H1 (cell line): Measurements from ENCODE around the gene OPALIN. TPM values are rescaled to one million over a fixed set of nuclear protein-coding genes. Genes with fewer than 3 reads are reported as not detected.

Source experiments
- ASH2L ChIP-seq: fragments of 200-600, 300-600 bp; sonication (generic); IDR thresholded peaks from one replicate; pipeline ENCODE4 v1.7.1; 2017; ENCODE audit warnings: low read length
- BCL11A ChIP-seq, 2 experiments: IDR thresholded peaks; one replicate each; pipeline ENCODE4 v1.6.1; 2011; ENCODE audit warnings: low read depth in 2 of 2, low read length in 2 of 2, mild to moderate bottlenecking in 2 of 2
- CBX8 ChIP-seq: fragments of 300-800, 300-1000 bp; sonication (generic); IDR thresholded peaks from 2 replicates; pipeline ENCODE4 v1.7.1; 2016; ENCODE audit warnings: low read depth, low read length, borderline replicate concordance
- CEBPB ChIP-seq: IDR thresholded peaks from 2 replicates; pipeline ENCODE4 v1.6.1; 2012; ENCODE audit warnings: low read depth, low read length
- CHD1 ChIP-seq: IDR thresholded peaks from 2 replicates; pipeline ENCODE4 v1.6.1; 2012; ENCODE audit warnings: low read depth, low read length, improper control_type of control experiment
- EGR1 ChIP-seq: IDR thresholded peaks from 2 replicates; pipeline ENCODE4 v1.6.1; 2011; ENCODE audit warnings: low read depth, low read length, borderline replicate concordance
- EZH2 ChIP-seq: fragments of 200-600 bp; sonication (generic); IDR thresholded peaks from 2 replicates; pipeline ENCODE4 v1.7.1; 2012; ENCODE audit warnings: low read depth, mild to moderate bottlenecking, moderate library complexity, low read length, inconsistent platforms; ENCODE audit not compliant: severe bottlenecking
- HDAC6 ChIP-seq: IDR thresholded peaks from one replicate; pipeline ENCODE4 v1.7.1; 2012; ENCODE audit warnings: low read depth, mild to moderate bottlenecking, inconsistent platforms, low read length, moderate library complexity
- JUN ChIP-seq: IDR thresholded peaks from 2 replicates; pipeline ENCODE4 v1.6.1; 2011; ENCODE audit warnings: low read depth, mild to moderate bottlenecking, improper control_type of control experiment, low read length
- KDM5A ChIP-seq: fragments of 200-600 bp; IDR thresholded peaks from 2 replicates; pipeline ENCODE4 v1.7.1; 2012; ENCODE audit warnings: mild to moderate bottlenecking, low read length, inconsistent platforms, mixed read lengths
- NANOG ChIP-seq: IDR thresholded peaks from 2 replicates; pipeline ENCODE4 v1.6.1; 2011; ENCODE audit warnings: low read length, low read depth, mild to moderate bottlenecking, inconsistent platforms; ENCODE audit not compliant: insufficient read depth, poor library complexity, severe bottlenecking
- NRF1 ChIP-seq: IDR thresholded peaks from 2 replicates; pipeline ENCODE4 v1.6.1; 2011; ENCODE audit warnings: mild to moderate bottlenecking, low read depth, low read length, improper control_type of control experiment
- RBBP5 ChIP-seq: IDR thresholded peaks from 2 replicates; pipeline ENCODE4 v1.7.1; 2012; ENCODE audit warnings: low read depth, mild to moderate bottlenecking, inconsistent platforms, low read length, moderate library complexity, borderline replicate concordance
- RFX5 ChIP-seq: IDR thresholded peaks from 2 replicates; pipeline ENCODE4 v1.6.1; 2011; ENCODE audit warnings: low read depth, low read length, improper control_type of control experiment, borderline replicate concordance
- RNF2 ChIP-seq: fragments of 200-900, 300-1000 bp; sonication (generic); IDR thresholded peaks from 2 replicates; pipeline ENCODE4 v1.7.1; 2016; ENCODE audit warnings: borderline replicate concordance, low read depth, mild to moderate bottlenecking, antibody characterized with exemption, low read length; ENCODE audit not compliant: poor library complexity, severe bottlenecking; ENCODE audit errors: missing control alignments
- RXRA ChIP-seq: IDR thresholded peaks from 2 replicates; pipeline ENCODE4 v1.6.1; 2011; ENCODE audit warnings: low read depth, mild to moderate bottlenecking, low read length, moderate library complexity; ENCODE audit not compliant: insufficient read depth
- SP1 ChIP-seq: IDR thresholded peaks from 2 replicates; pipeline ENCODE4 v1.6.1; 2011; ENCODE audit warnings: low read depth, low read length
- SP2 ChIP-seq: IDR thresholded peaks from 2 replicates; pipeline ENCODE4 v1.6.1; 2012; ENCODE audit warnings: mild to moderate bottlenecking, low read length, inconsistent platforms
- SRF ChIP-seq: IDR thresholded peaks from 2 replicates; pipeline ENCODE4 v1.6.1; 2011; ENCODE audit warnings: mild to moderate bottlenecking, low read depth, low read length, moderate library complexity
- SUZ12 ChIP-seq: fragments of 200-600 bp; sonication (generic); IDR thresholded peaks from 2 replicates; pipeline ENCODE4 v1.6.1; 2012; ENCODE audit warnings: mild to moderate bottlenecking, inconsistent platforms, low read length, moderate library complexity, mixed read lengths
- TAF7 ChIP-seq: optimal IDR thresholded peaks from 2 replicates; pipeline ENCODE3; 2011; ENCODE audit warnings: low read depth, mild to moderate bottlenecking, inconsistent platforms, low read length, moderate library complexity, borderline replicate concordance
- TBP ChIP-seq: IDR thresholded peaks from 2 replicates; pipeline ENCODE4 v1.6.1; 2011; ENCODE audit warnings: low read depth, low read length, improper control_type of control experiment
- TEAD4 ChIP-seq: IDR thresholded peaks from 2 replicates; pipeline ENCODE4 v1.6.1; 2012; ENCODE audit warnings: low read depth, low read length, inconsistent platforms, mixed read lengths
- polyA plus RNA-seq, 7 experiments: library from polyadenylated mRNA; depleted of rRNA in 3 of 7; stranded (reverse) in 5 of 7; unstranded in 2 of 7; fragments of >200 nt in 5 of 7; fragments of 200-250 nt in 2 of 7; gene quantifications; 1 replicate in 5 of 7; 2 replicates in 1 of 7; 4 replicates in 1 of 7; pipeline versions ENCODE4 v1.2.1 to v1.2.3, GENCODE V29; 2011 to 2013; ENCODE audit warnings: missing spikeins in 2 of 7, mixed read lengths in 2 of 7
- total RNA-seq: library from RNA; stranded (reverse); fragmentation: NEBNext Ultra II Directional; extraction: Animal tissue kit (Norgen Biotek cat#: 25700); gene quantifications from 2 replicates; pipeline ENCODE4 v1.2.1, GENCODE V29; 2021
- TF ChIP-seq, protein P1 (sequence below): IDR thresholded peaks from 2 replicates; pipeline ENCODE4 v1.6.1; 2012; ENCODE audit warnings: inconsistent platforms

Gene OPALIN
- total and polyA plus RNA-seq, 2 of the 8 experiments (the other 6 are each of a cell fraction or from before 2014, with no cell fraction given) = 0.03 TPM; not detected in 1

DNA sequence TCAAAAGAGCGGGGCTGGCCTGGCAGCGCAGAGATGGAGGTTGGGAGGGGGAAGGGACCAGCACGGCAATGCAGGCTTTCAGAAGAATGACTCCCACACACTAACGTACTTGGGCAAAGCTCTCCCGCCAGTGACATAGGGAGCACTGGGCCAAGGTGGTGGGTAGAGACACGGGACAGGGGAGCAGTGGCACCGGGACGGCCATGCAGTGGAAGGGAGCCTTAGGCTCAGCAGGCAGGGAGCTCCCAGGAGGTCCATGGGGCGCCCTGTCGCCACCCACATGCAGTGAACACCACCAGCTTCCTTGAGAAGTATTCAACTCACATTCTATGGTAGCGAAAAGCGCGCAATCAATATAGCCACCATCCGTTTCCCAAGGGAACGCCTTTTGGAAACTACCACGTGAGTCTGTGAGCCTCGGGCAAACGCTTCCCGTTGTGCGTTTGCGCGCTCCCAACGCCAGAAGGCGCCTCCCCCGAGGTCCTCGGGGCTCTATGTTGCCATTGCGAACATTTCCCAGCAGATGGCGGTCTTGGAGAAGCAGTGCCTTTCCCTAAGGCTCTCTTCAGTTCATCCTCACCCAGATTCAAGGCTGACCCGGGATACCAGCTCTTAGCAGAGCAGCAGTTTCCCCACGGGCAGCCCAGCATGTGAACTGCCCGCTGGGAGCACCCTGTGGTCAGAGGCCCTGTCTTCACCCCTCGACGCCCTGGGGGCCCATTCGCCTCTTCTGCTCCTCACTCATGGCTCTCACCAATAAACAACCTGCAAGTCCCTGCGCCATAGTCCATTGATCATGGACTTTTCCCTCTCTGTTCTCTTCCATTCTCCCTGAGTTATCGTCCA lies 16.4 kb upstream of the OPALIN start (continued):
- TF ChIP-seq RBBP5 (0 out of 2 replicates have a peak, but pooled peaks have one; percentile 58), SP2 (no peak), JUN (no peak), SRF (no peak), RFX5 (no peak), CBX8 (no peak), RXRA (no peak), HDAC6 (no peak), TAF7 (no peak), TEAD4 (no peak), KDM5A (no peak), EZH2 (no peak), CEBPB (no peak), TBP (no peak), BCL11A (IDR thresholded peaks at IDR 0.05; ENCODE audit: low read depth in 2 of 2, low read length in 2 of 2) (no peak), SUZ12 (no peak), RNF2 (no peak), EGR1 (no peak), CHD1 (no peak), NANOG (no peak), ASH2L (peak; percentile 25), NRF1 (no peak), SP1 (no peak)
- TF ChIP-seq, protein P1, sequence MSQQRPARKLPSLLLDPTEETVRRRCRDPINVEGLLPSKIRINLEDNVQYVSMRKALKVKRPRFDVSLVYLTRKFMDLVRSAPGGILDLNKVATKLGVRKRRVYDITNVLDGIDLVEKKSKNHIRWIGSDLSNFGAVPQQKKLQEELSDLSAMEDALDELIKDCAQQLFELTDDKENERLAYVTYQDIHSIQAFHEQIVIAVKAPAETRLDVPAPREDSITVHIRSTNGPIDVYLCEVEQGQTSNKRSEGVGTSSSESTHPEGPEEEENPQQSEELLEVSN = peak; percentile 80
